GM18909 (cell line): ENCODE data around the gene IL17D.

Experiments used
- ATAC-seq: cut with Tn5 transposase; IDR thresholded peaks from one replicate; pipeline ENCODE4 v1.9.1; 2021; ENCODE audit warnings: mild to moderate bottlenecking; ENCODE audit not compliant: unreplicated experiment, poor library complexity

IL17D gene

DNA sequence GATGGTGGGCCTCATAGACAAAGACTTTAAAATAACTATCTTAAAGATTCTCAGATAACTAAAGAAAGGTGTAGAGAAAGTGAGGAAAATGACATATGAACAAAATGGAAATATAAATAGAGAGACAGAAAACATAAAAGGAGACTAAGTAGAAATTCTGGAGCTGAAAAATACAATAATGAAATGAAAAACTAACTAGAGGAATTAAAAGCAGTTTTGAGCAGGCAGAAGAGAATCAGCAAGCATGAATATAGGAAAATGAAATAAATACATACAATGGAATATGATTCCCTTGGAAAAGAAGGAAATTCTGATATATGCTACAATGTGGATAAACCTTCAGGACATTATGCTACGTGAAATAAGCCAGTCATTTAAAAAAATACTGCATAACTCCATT lies 66.3 kb downstream of the IL17D start:
- ATAC-seq, result no peak
